ENCODE data around the gene PODN.

GRCh38 chr1:53115403-53116306 is 53.6 kb downstream of the PODN start:
- TF ChIP-seq CTCF (IDR thresholded peaks at IDR 0.05) (no peak), POLR2A (IDR thresholded peaks at IDR 0.05) (no peak)

Measured in body of pancreas (tissue), 4 donors.